Measurements from ENCODE around the gene NBEA.

Gene NBEA

DNA sequence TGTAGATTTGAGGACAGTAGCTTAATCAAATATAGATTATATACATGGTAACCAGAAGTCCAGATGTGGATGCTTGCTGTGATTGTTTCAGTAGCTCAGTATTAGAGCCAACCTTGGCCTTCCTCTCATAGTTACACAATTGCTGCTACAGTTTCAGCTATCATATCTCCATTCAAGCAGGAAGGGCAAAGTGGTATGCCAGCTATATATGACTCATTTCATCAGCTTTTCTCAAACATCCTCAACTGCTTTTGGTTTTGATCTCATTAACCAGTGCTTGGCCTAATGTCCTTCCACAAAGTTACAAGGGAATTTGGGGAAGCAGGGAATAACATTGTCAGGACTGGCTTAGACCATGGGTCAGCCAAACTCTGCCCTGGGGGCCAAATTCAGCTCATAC lies 607.4 kb downstream of the NBEA start:
- no peak for TF ChIP-seq CTCF (IDR thresholded peaks at IDR 0.05; ENCODE audit: low read depth, low read length, missing control alignments)
- no peak overlapping the region for H3K4me3 ChIP-seq (ENCODE audit: low read depth, low read length)
- in situ Hi-C loops (cut with HindIII; ENCODE audit: low sequenced_read_pairs) = no loop called here
- peak; percentile 31 for DNase-seq (ENCODE audit: low read depth)

DNA sequence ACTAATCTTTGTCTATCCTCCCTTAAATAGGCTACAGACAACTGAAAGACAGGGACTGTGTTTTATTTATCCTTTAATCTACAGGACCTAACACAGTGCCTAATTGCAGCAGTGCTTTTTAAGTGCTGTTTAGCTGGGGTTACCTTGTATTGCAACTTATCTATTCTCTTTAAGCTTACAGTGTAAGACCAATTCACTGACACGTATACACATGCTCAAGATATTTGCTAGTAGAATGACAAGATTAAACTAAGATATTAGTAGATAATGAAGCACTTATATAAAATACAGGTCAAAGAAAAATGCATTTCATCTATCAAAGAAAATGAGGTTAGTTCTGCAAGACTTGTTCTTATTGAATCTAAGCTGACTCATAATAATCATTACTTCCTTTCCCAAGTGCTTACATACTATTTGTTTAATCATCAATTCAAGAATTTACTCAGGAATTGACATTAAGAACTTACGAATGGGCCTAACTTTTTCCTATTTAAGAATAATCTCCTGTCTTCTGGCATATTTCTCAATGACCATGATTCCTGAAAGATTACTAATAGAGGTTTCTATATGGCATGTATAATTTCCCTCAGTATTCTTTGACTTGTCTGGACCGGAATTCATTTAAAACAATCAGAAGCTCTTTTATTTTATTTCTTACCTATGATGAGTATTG lies 610.2 kb downstream of the NBEA start:
- in situ Hi-C loops (cut with HindIII; ENCODE audit: low sequenced_read_pairs) = no loop called here
- DNase-seq (ENCODE audit: low read depth) = no peak
- H3K4me3 ChIP-seq (ENCODE audit: low read depth, low read length) = no peak overlapping the region
- TF ChIP-seq CTCF (IDR thresholded peaks at IDR 0.05; ENCODE audit: low read depth, low read length, missing control alignments) = no peak

DNA sequence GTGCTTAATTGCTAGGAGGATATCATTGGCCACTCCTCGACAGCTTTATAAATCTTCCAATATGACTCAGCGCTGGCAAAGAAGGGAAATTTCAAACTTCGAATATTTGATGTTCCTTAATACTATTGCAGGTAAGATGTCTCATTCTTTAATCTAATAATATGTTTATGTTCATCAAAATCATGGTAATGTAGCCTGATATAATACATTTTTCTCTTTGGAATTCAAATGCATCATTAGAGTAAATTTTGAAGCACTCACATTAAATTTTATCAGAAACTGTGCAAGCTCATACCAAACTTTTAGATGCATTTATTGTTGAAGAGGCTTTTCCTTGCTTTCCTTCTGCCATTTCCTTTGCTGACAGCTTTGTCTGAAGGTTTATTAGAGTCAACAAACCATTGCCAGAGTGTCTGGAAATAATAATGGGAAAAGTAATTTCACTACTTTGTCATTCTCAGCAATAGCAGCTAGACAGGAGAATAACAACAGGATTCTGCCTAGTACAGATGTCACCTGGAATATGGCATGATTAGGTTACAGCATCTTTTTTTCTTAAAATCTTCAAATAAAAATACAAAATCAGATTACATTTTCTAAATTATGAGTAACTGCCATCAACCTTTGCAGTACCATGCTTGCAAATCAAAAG lies 613.0 kb downstream of the NBEA start:
- in situ Hi-C loops (cut with HindIII; ENCODE audit: low sequenced_read_pairs) = no loop called here
- no peak for DNase-seq (ENCODE audit: low read depth)

GRCh38 chr13:35557475-35557874 lies 615.4 kb downstream of the NBEA start:
- TF ChIP-seq CTCF (IDR thresholded peaks at IDR 0.05; ENCODE audit: low read depth, low read length, missing control alignments) = no peak
- in situ Hi-C loops (cut with HindIII; ENCODE audit: low sequenced_read_pairs) = no loop called here
- no peak for DNase-seq (ENCODE audit: low read depth)
- H3K4me3 ChIP-seq (ENCODE audit: low read depth, low read length) = no peak overlapping the region

More for the DNA sequence above, 613.0 kb downstream of the NBEA start:
- no peak for TF ChIP-seq CTCF (IDR thresholded peaks at IDR 0.05; ENCODE audit: low read depth, low read length, missing control alignments)
- no peak overlapping the region for H3K4me3 ChIP-seq (ENCODE audit: low read depth, low read length)

GRCh38 chr13:35561540-35561939 lies 619.5 kb downstream of the NBEA start:
- DNase-seq (ENCODE audit: low read depth) = no peak
- H3K4me3 ChIP-seq (ENCODE audit: low read depth, low read length) = no peak overlapping the region
- in situ Hi-C loops (cut with HindIII; ENCODE audit: low sequenced_read_pairs) = no loop called here
- no peak for TF ChIP-seq CTCF (IDR thresholded peaks at IDR 0.05; ENCODE audit: low read depth, low read length, missing control alignments)

- in situ Hi-C loops (cut with HindIII; ENCODE audit: low sequenced_read_pairs) = no loop called here
- no peak for TF ChIP-seq CTCF (IDR thresholded peaks at IDR 0.05; ENCODE audit: low read depth, low read length, missing control alignments)
- no peak for DNase-seq (ENCODE audit: low read depth)
- H3K4me3 ChIP-seq (ENCODE audit: low read depth, low read length) = no peak overlapping the region
Observed at GRCh38 chr13:35565273-35565672, 623.2 kb downstream of the NBEA start.
